Esophagus muscularis mucosa (tissue), 3 donors: ENCODE data around the gene KBTBD2.

Experiments used
- CTCF ChIP-seq, 3 experiments: fragments of 200-600 bp in 2 of 3; fragments of 450-650 bp in 1 of 3; sonication (generic) in 2 of 3; IDR thresholded peaks; one replicate each; pipeline ENCODE4 v1.5.1; 2017 to 2019; ENCODE audit warnings: antibody characterized with exemption in 3 of 3, mild to moderate bottlenecking in 2 of 3, moderate library complexity in 1 of 3
- POLR2A ChIP-seq: fragments of 450-650 bp; IDR thresholded peaks from one replicate; pipeline ENCODE4 v1.6.1; 2017; ENCODE audit warnings: antibody characterized with exemption, moderate library complexity, mild to moderate bottlenecking, low read depth
- POLR2AphosphoS5 ChIP-seq, 2 donors: sonication (generic); formaldehyde crosslinking; IDR thresholded peaks; one replicate each; pipeline ENCODE4 v1.6.1; 2017; ENCODE audit warnings: antibody characterized with exemption in 2 of 2

GRCh38 chr7:32916006-32916405, 24.4 kb upstream of the KBTBD2 start:
- no peak for TF ChIP-seq CTCF (IDR thresholded peaks at IDR 0.05)
- no peak for TF ChIP-seq POLR2A
- no peak for TF ChIP-seq POLR2AphosphoS5 (IDR thresholded peaks at IDR 0.05)
